Measurements from ENCODE around the gene PCGF3. TPM values are rescaled to one million over a fixed set of nuclear protein-coding genes. Genes with fewer than 3 reads are reported as not detected.

Gene PCGF3
- total and polyA plus RNA-seq, 9 of the 15 experiments (the other 6 are each of a cell fraction or from before 2014, with no cell fraction given) = 2.6 to 46.1 (median 20.3) TPM

DNA sequence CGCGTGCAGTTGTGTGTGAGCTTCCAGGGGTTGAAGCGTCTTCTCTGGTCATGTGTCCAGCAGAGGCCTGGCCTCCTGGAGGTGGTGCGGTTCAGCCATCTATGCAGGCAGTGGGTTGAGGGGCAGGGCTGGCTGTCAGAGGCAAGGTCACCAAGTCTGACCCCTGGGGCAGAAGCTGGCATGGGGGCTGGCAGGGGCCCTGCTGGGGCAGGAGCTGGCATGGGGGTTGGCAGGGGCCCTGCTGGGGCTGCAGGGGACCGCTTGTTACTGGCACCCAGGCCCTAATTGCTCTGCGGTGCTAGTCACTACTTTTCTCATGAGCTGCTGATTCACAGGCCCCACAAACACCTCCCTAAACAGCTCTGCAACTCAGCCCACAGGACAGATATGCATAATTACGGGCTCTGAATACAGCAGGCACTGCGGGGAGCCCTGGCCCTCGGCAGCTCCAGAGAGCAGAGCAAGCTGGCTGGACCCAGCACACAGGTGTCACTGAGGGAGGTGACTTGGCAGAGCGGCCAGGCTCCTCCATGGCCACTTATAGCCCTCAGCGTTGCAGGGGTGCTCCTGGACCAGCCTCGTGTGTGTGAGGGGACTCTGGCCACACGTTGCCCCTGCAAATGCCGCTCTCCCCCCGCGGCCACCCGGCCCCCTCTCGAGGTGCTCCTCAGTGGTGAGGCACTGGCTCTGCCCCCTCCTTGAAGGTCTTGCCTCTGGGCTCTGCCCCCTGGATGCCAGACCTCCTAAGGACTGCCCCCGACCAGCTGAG is 87.6 kb downstream of the PCGF3 start (continued):
- TF ChIP-seq RBFOX2 (IDR thresholded peaks at IDR 0.05; ENCODE audit: low read depth, low read length) (peak; percentile 53), POLR2G (IDR thresholded peaks at IDR 0.05; ENCODE audit: low read depth, low read length) (peak; percentile 40; the same call in 1 of the 2 replicates), TSHZ1 (CRISPR knock-in tag; IDR thresholded peaks at IDR 0.05) (no peak), POLR2AphosphoS5 (IDR thresholded peaks at IDR 0.05; ENCODE audit: control insufficient read depth, insufficient read depth, low read depth, low read length) (peak; percentile 43; the same call in 1 of the 2 replicates), STAG1 (CRISPR knock-in tag; IDR thresholded peaks at IDR 0.05; ENCODE audit: borderline replicate concordance) (no peak), MGA (IDR thresholded peaks at IDR 0.05) (0 out of 2 replicates have a peak, but pooled peaks have one; percentile 25), LARP7 (IDR thresholded peaks at IDR 0.05) (no peak), NFE2 (IDR thresholded peaks at IDR 0.05; ENCODE audit: low read depth) (no peak), POLR3A (IDR thresholded peaks at IDR 0.05; ENCODE audit: borderline replicate concordance, extremely low read depth, insufficient read depth, insufficient read length) (no peak), ZBTB2 (IDR thresholded peaks at IDR 0.05) (no peak)

Data from K562 (cell line).